Mesenchymal stem cell (in vitro differentiated cells and primary cell): ENCODE data around the gene RSL24D1.

Experiments used
- DNase-seq: peaks from one replicate; pipeline ENCODE4 v3.0.0-alpha.2; 2013
- H2AFZ ChIP-seq: one replicate; pipeline ENCODE4 v1.6.1; 2013; ENCODE audit warnings: low read depth, mild to moderate bottlenecking, control low read depth, inconsistent platforms, low read length, moderate library complexity
- H2AK5ac ChIP-seq: 2 replicates; pipeline ENCODE4 v1.6.1; 2013; ENCODE audit warnings: low read length, moderate library complexity, mild to moderate bottlenecking, inconsistent platforms; ENCODE audit not compliant: severe bottlenecking
- H2BK120ac ChIP-seq: one replicate; pipeline ENCODE4 v1.6.1; 2013; ENCODE audit warnings: low read depth, mild to moderate bottlenecking, inconsistent platforms, low read length, moderate library complexity
- H2BK12ac ChIP-seq, 2 experiments: one replicate each; pipeline ENCODE4 v1.6.1; 2013; ENCODE audit warnings: inconsistent platforms in 2 of 2, low read length in 2 of 2, mild to moderate bottlenecking in 2 of 2, moderate library complexity in 2 of 2, control low read depth in 1 of 2
- H2BK15ac ChIP-seq: one replicate; pipeline ENCODE4 v1.6.1; 2013; ENCODE audit warnings: mild to moderate bottlenecking, low read depth, inconsistent platforms; ENCODE audit not compliant: poor library complexity, severe bottlenecking
- H2BK5ac ChIP-seq: 2 replicates; pipeline ENCODE4 v1.6.1; 2013; ENCODE audit warnings: low read depth, mild to moderate bottlenecking, low read length, control low read depth, inconsistent platforms; ENCODE audit not compliant: poor library complexity, severe bottlenecking
- H3K14ac ChIP-seq, 2 experiments: one replicate each; pipeline ENCODE4 v1.6.1; 2013; ENCODE audit warnings: inconsistent platforms in 2 of 2, low read length in 2 of 2, control low read depth in 1 of 2, mild to moderate bottlenecking in 1 of 2, moderate library complexity in 1 of 2
- H3K18ac ChIP-seq, 2 experiments: one replicate each; pipeline ENCODE4 v1.6.1; 2013; ENCODE audit warnings: inconsistent platforms in 2 of 2, low read length in 2 of 2, control low read depth in 1 of 2, low read depth in 1 of 2, mild to moderate bottlenecking in 1 of 2
- H3K23ac ChIP-seq, 2 experiments: one replicate each; pipeline ENCODE4 v1.6.1; 2013; ENCODE audit warnings: inconsistent platforms in 2 of 2, low read length in 2 of 2, mild to moderate bottlenecking in 2 of 2, moderate library complexity in 2 of 2, control low read depth in 1 of 2
- H3K27ac ChIP-seq: 2 replicates; pipeline ENCODE4 v1.5.1; 2013; ENCODE audit warnings: mild to moderate bottlenecking, moderate library complexity, low read length, control low read depth, inconsistent platforms; ENCODE audit not compliant: poor library complexity, severe bottlenecking
- H3K27me3 ChIP-seq, 2 experiments: 2 replicates each; pipeline versions ENCODE4 v1.6.1 to v1.7.0; 2013; ENCODE audit warnings: low read length in 2 of 2, mild to moderate bottlenecking in 2 of 2, moderate library complexity in 2 of 2, control low read depth in 1 of 2, inconsistent platforms in 1 of 2; ENCODE audit not compliant: control insufficient read depth in 1 of 2, insufficient read depth in 1 of 2
- H3K36me3 ChIP-seq, 2 experiments: 2 replicates each; pipeline versions ENCODE4 v1.6.1 to v1.7.0; 2013; ENCODE audit warnings: low read length in 2 of 2, control low read depth in 1 of 2, inconsistent platforms in 1 of 2, low read depth in 1 of 2, mild to moderate bottlenecking in 1 of 2; ENCODE audit not compliant: insufficient read depth in 2 of 2, control insufficient read depth in 1 of 2
- H3K4ac ChIP-seq, 2 experiments: one replicate each; pipeline ENCODE4 v1.6.1; 2013; ENCODE audit warnings: inconsistent platforms in 2 of 2, low read length in 2 of 2, mild to moderate bottlenecking in 2 of 2, moderate library complexity in 2 of 2, control low read depth in 1 of 2, low read depth in 1 of 2
- H3K4me1 ChIP-seq: 2 replicates; pipeline ENCODE4 v1.6.1; 2013; ENCODE audit warnings: low read depth, low read length, control low read depth; ENCODE audit not compliant: control insufficient read depth, insufficient read depth
- H3K4me2 ChIP-seq: 2 replicates; pipeline ENCODE4 v1.6.1; 2013; ENCODE audit warnings: low read length, mild to moderate bottlenecking, inconsistent platforms; ENCODE audit not compliant: poor library complexity, severe bottlenecking
- H3K4me3 ChIP-seq, 2 experiments: 2 replicates each; pipeline versions ENCODE4 v1.5.1 to v1.7.0; 2013; ENCODE audit warnings: low read length in 2 of 2, mild to moderate bottlenecking in 2 of 2, control low read depth in 1 of 2, low read depth in 1 of 2; ENCODE audit not compliant: insufficient read depth in 1 of 2
- H3K79me1 ChIP-seq: replicated peaks from 2 replicates; pipeline ENCODE4 v1.6.1; 2013; ENCODE audit warnings: mild to moderate bottlenecking, control low read depth, low read length, inconsistent platforms; ENCODE audit not compliant: poor library complexity, severe bottlenecking
- H3K9ac ChIP-seq: 2 replicates; pipeline ENCODE4 v1.7.0; 2013; ENCODE audit warnings: mild to moderate bottlenecking, low read length, moderate library complexity
- H3K9me3 ChIP-seq: 2 replicates; pipeline ENCODE4 v1.7.0; 2013; ENCODE audit warnings: mild to moderate bottlenecking, low read length; ENCODE audit not compliant: control insufficient read depth
- H4K8ac ChIP-seq: one replicate; pipeline ENCODE4 v1.6.1; 2013; ENCODE audit warnings: inconsistent platforms, mild to moderate bottlenecking, low read length, moderate library complexity
- H4K91ac ChIP-seq: one replicate; pipeline ENCODE4 v1.6.1; 2013; ENCODE audit warnings: mild to moderate bottlenecking, low read length, inconsistent platforms
- WGBS: methylation state at CpG from one replicate; pipeline ENCODE4 v1.1.7; 2013; ENCODE audit warnings: mixed read lengths; 5-methylcytosine and 5-hydroxymethylcytosine counted together

The RSL24D1 gene

DNA sequence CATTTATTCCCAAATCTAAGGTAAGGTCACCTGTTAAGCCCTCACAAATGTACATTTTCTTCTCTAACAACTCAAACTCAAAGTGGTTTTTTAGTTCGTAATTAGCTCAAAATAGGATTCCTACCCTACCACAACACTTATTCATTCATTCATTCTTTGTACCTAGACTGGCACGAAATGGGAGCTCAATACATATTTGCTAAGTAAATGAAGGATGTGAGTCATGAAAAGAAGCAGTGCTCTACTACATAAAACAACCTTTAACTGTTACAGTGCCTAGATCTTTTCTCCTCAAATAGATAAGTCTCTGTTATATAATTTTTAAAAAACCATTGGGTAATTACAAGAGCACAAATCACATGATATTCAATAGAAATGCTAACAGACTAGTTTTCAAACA lies 13.1 kb downstream of the RSL24D1 start:
- no peak for DNase-seq
- no peak overlapping the region for H3K14ac ChIP-seq
- H3K4me1 ChIP-seq = no peaks in the 10 kb centered on the region
- H4K91ac ChIP-seq = no peak overlapping the region
- no peak overlapping the region for H2BK5ac ChIP-seq
- H2AFZ ChIP-seq = no peak overlapping the region
- H3K79me1 ChIP-seq = peaks cover 11% of the 10 kb centered on the region
- H3K23ac ChIP-seq = no peak overlapping the region
- H2BK120ac ChIP-seq = no peak overlapping the region
- no peak overlapping the region for H3K4me2 ChIP-seq
- peaks cover 5 to 97% of the 10 kb centered on the region in 2 experiments for H3K36me3 ChIP-seq
- no peak overlapping the region for H3K9ac ChIP-seq
- 89% methylated on average over 1 of the region's 2 CpGs for WGBS
- no peak overlapping the region for H3K4me3 ChIP-seq
- H3K4ac ChIP-seq = no peak overlapping the region
- H4K8ac ChIP-seq = no peak overlapping the region
- H2BK15ac ChIP-seq = no peak overlapping the region
- no peaks in the 10 kb centered on the region for H3K27me3 ChIP-seq
- H2AK5ac ChIP-seq = no peak overlapping the region
- no peak overlapping the region for H2BK12ac ChIP-seq
- no peak overlapping the region for H3K18ac ChIP-seq
- no peaks in the 10 kb centered on the region for H3K9me3 ChIP-seq
- H3K27ac ChIP-seq = no peak overlapping the region

- Histone ChIP-seq H2BK15ac (no peak overlapping the region), H3K36me3 (peaks cover 5 to 72% of the 10 kb centered on the region in 2 experiments), H3K4me2 (no peak overlapping the region), H3K14ac (no peak overlapping the region), H4K8ac (no peak overlapping the region), H3K4ac (no peak overlapping the region), H3K18ac (no peak overlapping the region), H2BK120ac (no peak overlapping the region), H3K4me3 (no peak overlapping the region), H2BK12ac (no peak overlapping the region), H3K4me1 (no peaks in the 10 kb centered on the region), H2AFZ (no peak overlapping the region), H2BK5ac (no peak overlapping the region), H3K9ac (no peak overlapping the region), H3K23ac (no peak overlapping the region), H3K79me1 (peaks cover 6% of the 10 kb centered on the region), H3K27me3 (no peaks in the 10 kb centered on the region), H2AK5ac (no peak overlapping the region), H4K91ac (no peak overlapping the region), H3K27ac (no peak overlapping the region), H3K9me3 (no peaks in the 10 kb centered on the region)
- DNase-seq = no peak
These were observed 17.6 kb downstream of the RSL24D1 start for GRCh38 chr15:55179141-55179540.

DNA sequence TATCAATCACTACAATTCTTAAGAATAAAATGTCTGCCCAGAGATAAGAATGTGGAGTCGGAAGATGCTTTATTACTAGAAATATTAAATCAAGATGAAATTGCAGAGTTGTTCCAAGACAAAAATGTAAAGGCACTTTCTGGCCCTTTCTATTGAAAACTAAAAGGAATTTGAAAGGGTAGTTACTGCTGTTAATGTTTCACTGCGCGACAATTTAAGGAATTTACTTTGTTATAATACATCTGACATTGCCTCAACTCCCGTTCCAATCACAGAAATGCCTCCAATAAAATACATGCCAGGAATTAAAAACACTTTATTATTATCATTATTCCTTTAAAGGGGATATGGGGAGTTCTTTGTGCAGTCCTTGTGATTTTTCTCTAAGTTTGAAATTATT lies 26.4 kb downstream of the RSL24D1 start:
- Histone ChIP-seq H3K18ac (no peak overlapping the region), H3K4me3 (no peak overlapping the region), H3K23ac (no peak overlapping the region), H4K8ac (no peak overlapping the region), H2BK12ac (no peak overlapping the region), H4K91ac (no peak overlapping the region), H3K14ac (no peak overlapping the region), H2BK15ac (no peak overlapping the region), H2AK5ac (no peak overlapping the region), H3K4me1 (peaks cover 2% of the 10 kb centered on the region), H3K9me3 (no peaks in the 10 kb centered on the region), H3K79me1 (no peaks in the 10 kb centered on the region), H2BK120ac (no peak overlapping the region), H3K36me3 (no peaks in the 10 kb centered on the region), H3K4me2 (no peak overlapping the region), H3K27ac (peak overlapping the region; percentile 75), H3K4ac (no peak overlapping the region), H3K27me3 (no peaks in the 10 kb centered on the region), H2AFZ (no peak overlapping the region), H3K9ac (no peak overlapping the region), H2BK5ac (no peak overlapping the region)
- no CpG with 5 or more reads among the region's 4 CpGs for WGBS
- DNase-seq = no peak

- no peak overlapping the region for H3K14ac ChIP-seq
- no peak overlapping the region for H2BK5ac ChIP-seq
- H3K79me1 ChIP-seq = no peaks in the 10 kb centered on the region
- no peaks in the 10 kb centered on the region for H3K36me3 ChIP-seq
- no peak overlapping the region for H3K4me3 ChIP-seq
- no peak overlapping the region for H4K91ac ChIP-seq
- H4K8ac ChIP-seq = no peak overlapping the region
- no peak overlapping the region for H3K27ac ChIP-seq
- no peaks in the 10 kb centered on the region for H3K9me3 ChIP-seq
- no peak overlapping the region for H2BK12ac ChIP-seq
- H3K27me3 ChIP-seq = no peaks in the 10 kb centered on the region
- no peak overlapping the region for H3K23ac ChIP-seq
- H2BK120ac ChIP-seq = no peak overlapping the region
- H2BK15ac ChIP-seq = no peak overlapping the region
- 70% methylated on average over 11 of the region's 11 CpGs for WGBS
- peak; percentile 63 for DNase-seq
- H3K4me1 ChIP-seq = peaks cover 2% of the 10 kb centered on the region
- H2AFZ ChIP-seq = no peak overlapping the region
- no peak overlapping the region for H3K4me2 ChIP-seq
- no peak overlapping the region for H3K4ac ChIP-seq
- no peak overlapping the region for H3K18ac ChIP-seq
- H2AK5ac ChIP-seq = no peak overlapping the region
- no peak overlapping the region for H3K9ac ChIP-seq
These were observed 28.3 kb downstream of the RSL24D1 start for GRCh38 chr15:55168350-55168974.
